Activated B cell treated with CpG ODN at 0.5 μM for 24 hours (primary cell): ENCODE results near the gene GMPPB. TPM values are rescaled to one million over a fixed set of nuclear protein-coding genes. Genes with fewer than 3 reads are reported as not detected.
A peak's percentile ranks its signal among the peaks of the same experiment; 100 is the strongest.

ENCODE experiments used
- ATAC-seq: fragments of 200-7000 bp; cut with Tn5 transposase; one replicate; pipeline ENCODE4 v1.10.0; 2021; ENCODE audit warnings: low read depth, mild to moderate bottlenecking, moderate library complexity
- CTCF ChIA-PET: fragments of 350-600 bp; sonication (Branson Sonifier 250); formaldehyde crosslinking; loops from one replicate; lab custom pipeline; 2021; ENCODE audit warnings: antibody characterized with exemption; lab: Charles Lee
- POLR2A ChIA-PET: fragments of 350-600 bp; sonication (Branson Sonifier 250); formaldehyde crosslinking; loops from one replicate; lab custom pipeline; 2021; ENCODE audit warnings: antibody characterized with exemption; lab: Charles Lee
- DNase-seq: peaks from one replicate; pipeline ENCODE4 v3.0.0; 2022
- H3K27ac Mint-ChIP-seq: one replicate; pipeline ENCODE4 v1.8.0; 2020; ENCODE audit warnings: mixed read lengths
- H3K27me3 Mint-ChIP-seq: one replicate; pipeline ENCODE4 v1.8.0; 2021; ENCODE audit warnings: mixed read lengths
- H3K36me3 Mint-ChIP-seq: one replicate; pipeline ENCODE4 v1.8.0; 2021; ENCODE audit warnings: low read depth, mixed read lengths
- H3K4me1 Mint-ChIP-seq: one replicate; pipeline ENCODE4 v1.8.0; 2021; ENCODE audit warnings: mixed read lengths
- H3K4me3 Mint-ChIP-seq: one replicate; pipeline ENCODE4 v1.8.0; 2020; ENCODE audit warnings: mild to moderate bottlenecking, mixed read lengths
- H3K9me3 Mint-ChIP-seq: one replicate; pipeline ENCODE4 v1.8.0; 2020; ENCODE audit warnings: mixed read lengths
- CTCF ChIP-seq: fragments of 200-600 bp; IDR thresholded peaks from one replicate; pipeline ENCODE4 v1.8.0; 2022; ENCODE audit warnings: antibody characterized with exemption, mild to moderate bottlenecking
- intact Hi-C: fragments of 100-400 bp; cut with micrococcal nuclease; formaldehyde crosslinking; loops from one replicate; pipeline ENCODE4 v1.15.1; 2024
- total RNA-seq: library from RNA; stranded (reverse); gene quantifications from 2 replicates; pipeline ENCODE4 v1.2.3, GENCODE V29; 2022

Gene GMPPB
- total RNA-seq, 1 donor from 2014 or later, result 39.9 TPM

- no peak for ATAC-seq
- DNase-seq, result no peak
- intact Hi-C loops, result loop anchor here (1.0 to 2.0 kb wide), 5 partner anchors 46 to 574 kb away; partner anchors contain the start of genes IFRD2 and IP6K1
- Mint-ChIP-seq H3K36me3 (peaks cover 31% of the 10 kb centered on the region), H3K9me3 (no peaks in the 10 kb centered on the region), H3K4me3 (peak overlapping the region; percentile 84), H3K27me3 (no peaks in the 10 kb centered on the region), H3K4me1 (peaks cover 30% of the 10 kb centered on the region), H3K27ac (peak overlapping the region; percentile 83)
- TF ChIP-seq CTCF, result no peak
- ChIA-PET POLR2A (interaction anchor here (0.8 to 1.9 kb wide), 6 partner anchors 11 to 179 kb away, joined by 3 to 10 read pairs (median 5); partner anchors contain the start of genes INKA1 and IP6K1), CTCF (interaction anchor here (0.8 to 1.7 kb wide), 5 partner anchors 10 to 120 kb away, joined by 3 to 8 read pairs (median 4); no protein-coding TSS in a partner anchor)
Observed at GRCh38 chr3:49718858-49719213, 4.9 kb downstream of the GMPPB start.

GRCh38 chr3:49717959-49718857 is 5.5 kb downstream of the GMPPB start:
- Mint-ChIP-seq H3K36me3 (peaks cover 29% of the 10 kb centered on the region), H3K27me3 (no peaks in the 10 kb centered on the region), H3K4me1 (peaks cover 28% of the 10 kb centered on the region), H3K9me3 (no peaks in the 10 kb centered on the region), H3K27ac (peak overlapping the region; percentile 83), H3K4me3 (peak overlapping the region; percentile 84)
- CTCF ChIA-PET, result interaction anchor here (0.8 to 1.2 kb wide), 2 partner anchors 15 to 87 kb away, joined by 3 to 5 read pairs; no protein-coding TSS in a partner anchor
- intact Hi-C loops, result loop anchor here (2.0 kb wide), 1 partner anchor 575 kb away; the partner anchor contains the start of gene IFRD2
- TF ChIP-seq CTCF, result no peak
- no peak for DNase-seq
- no peak for ATAC-seq
- POLR2A ChIA-PET, result interaction anchor here (0.6 to 1.9 kb wide), 7 partner anchors 12 to 240 kb away, joined by 3 to 6 read pairs (median 5); partner anchors contain the start of genes INKA1 and IP6K1

- DNase-seq (no peak), ATAC-seq (no peak)
- no peaks in the 10 kb centered on the region for H3K9me3 Mint-ChIP-seq
- peaks cover 24% of the 10 kb centered on the region for H3K36me3 Mint-ChIP-seq
- no peak overlapping the region for H3K4me3 Mint-ChIP-seq
- intact Hi-C loops, result no loop called here
- TF ChIP-seq CTCF, result no peak
- no peak overlapping the region for H3K27ac Mint-ChIP-seq
- peaks cover 20% of the 10 kb centered on the region for H3K4me1 Mint-ChIP-seq
- H3K27me3 Mint-ChIP-seq, result no peaks in the 10 kb centered on the region
- ChIA-PET CTCF (no interaction called here), POLR2A (interaction anchor here (0.6 kb wide), 2 partner anchors 231 to 241 kb away, joined by 3 to 4 read pairs; no protein-coding TSS in a partner anchor)
Observed at GRCh38 chr3:49717211-49717958, 6.4 kb downstream of the GMPPB start.

- no peaks in the 10 kb centered on the region for H3K27me3 Mint-ChIP-seq
- TF ChIP-seq CTCF, result no peak
- peaks cover 20% of the 10 kb centered on the region for H3K36me3 Mint-ChIP-seq
- DNase-seq, result no peak
- peaks cover 16% of the 10 kb centered on the region for H3K4me1 Mint-ChIP-seq
- H3K4me3 Mint-ChIP-seq, result no peak overlapping the region
- ChIA-PET POLR2A (no interaction called here), CTCF (no interaction called here)
- intact Hi-C loops, result no loop called here
- H3K27ac Mint-ChIP-seq, result no peak overlapping the region
- no peaks in the 10 kb centered on the region for H3K9me3 Mint-ChIP-seq
- no peak for ATAC-seq
Observed at GRCh38 chr3:49716691-49717210, 7.0 kb downstream of the GMPPB start.
